KMS-11 (cell line): ENCODE results near the gene CELA2B.

Experiments used
- H2AFZ ChIP-seq: fragments of 200-600 bp; sonication (generic); 2 replicates; pipeline ENCODE4 v1.6.1; 2016; ENCODE audit warnings: antibody characterized with exemption, mixed run types, low read depth
- H3K27ac ChIP-seq: fragments of 200-600 bp; sonication (generic); 2 replicates; pipeline ENCODE4 v1.6.1; 2016; ENCODE audit warnings: mild to moderate bottlenecking, mixed run types
- H3K27me3 ChIP-seq: fragments of 200-600 bp; sonication (generic); 2 replicates; pipeline ENCODE4 v1.6.1; 2017; ENCODE audit warnings: mild to moderate bottlenecking, low read depth, mixed run types, moderate library complexity; ENCODE audit not compliant: insufficient read depth
- H3K36me3 ChIP-seq: fragments of 200-600 bp; sonication (generic); 2 replicates; pipeline ENCODE4 v1.6.1; 2017; ENCODE audit warnings: mild to moderate bottlenecking, mixed run types; ENCODE audit not compliant: insufficient read depth
- H3K4me1 ChIP-seq: fragments of 200-600 bp; sonication (generic); 2 replicates; pipeline ENCODE4 v1.6.1; 2016; ENCODE audit warnings: mild to moderate bottlenecking, low read depth, mixed run types; ENCODE audit not compliant: poor library complexity, severe bottlenecking
- H3K4me2 ChIP-seq: fragments of 200-600 bp; sonication (generic); 2 replicates; pipeline ENCODE4 v1.7.0; 2016; ENCODE audit warnings: mild to moderate bottlenecking, mixed run types
- H3K4me3 ChIP-seq: fragments of 200-600 bp; sonication (generic); IDR thresholded peaks from 2 replicates; pipeline ENCODE4 v1.6.1; 2017; ENCODE audit warnings: low read depth, low read length, mixed read lengths; ENCODE audit not compliant: insufficient read depth
- H3K79me2 ChIP-seq: fragments of 200-600 bp; sonication (generic); 2 replicates; pipeline ENCODE4 v1.6.1; 2016; ENCODE audit warnings: low read depth, mixed run types; ENCODE audit not compliant: insufficient read depth
- H3K9ac ChIP-seq: fragments of 200-600 bp; sonication (generic); 2 replicates; pipeline ENCODE4 v1.6.1; 2016; ENCODE audit warnings: mild to moderate bottlenecking, mixed run types
- H4K20me1 ChIP-seq: fragments of 200-600 bp; sonication (generic); 2 replicates; pipeline ENCODE4 v1.6.1; 2016; ENCODE audit warnings: mild to moderate bottlenecking, mixed run types; ENCODE audit not compliant: insufficient read depth
- TF ChIP-seq, protein P1 (sequence below): fragments of 200-600 bp; sonication (generic); conservative IDR thresholded peaks from 2 replicates; pipeline ENCODE4 v1.6.1; 2017; ENCODE audit warnings: low read depth, mild to moderate bottlenecking, antibody characterized with exemption, low read length, moderate library complexity, mixed read lengths

Gene CELA2B

DNA sequence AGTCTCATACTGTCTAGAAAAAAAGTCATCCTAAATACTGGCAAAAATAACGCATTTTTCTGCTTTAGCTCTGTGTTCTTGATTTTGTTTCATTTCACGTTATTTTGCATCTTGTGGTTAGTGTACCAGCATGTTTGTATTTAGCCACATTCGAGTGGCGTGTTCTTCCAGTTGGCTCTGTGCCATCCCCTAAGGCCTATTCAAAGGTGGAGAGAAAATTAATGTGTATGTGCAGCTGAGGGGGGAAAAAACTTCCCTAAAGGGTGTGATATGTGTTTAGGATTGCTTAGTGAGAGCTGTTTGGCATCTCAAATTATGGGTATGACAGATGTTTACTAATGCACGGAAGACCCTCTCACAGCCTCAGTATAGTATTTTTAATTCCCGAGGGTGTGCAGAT lies 62.9 kb downstream of the CELA2B start:
- H4K20me1 ChIP-seq = no peaks in the 10 kb centered on the region
- H3K36me3 ChIP-seq = no peaks in the 10 kb centered on the region; the same call in 1 of the 2 replicates
- no peak overlapping the region for H3K4me3 ChIP-seq
- TF ChIP-seq, protein P1, sequence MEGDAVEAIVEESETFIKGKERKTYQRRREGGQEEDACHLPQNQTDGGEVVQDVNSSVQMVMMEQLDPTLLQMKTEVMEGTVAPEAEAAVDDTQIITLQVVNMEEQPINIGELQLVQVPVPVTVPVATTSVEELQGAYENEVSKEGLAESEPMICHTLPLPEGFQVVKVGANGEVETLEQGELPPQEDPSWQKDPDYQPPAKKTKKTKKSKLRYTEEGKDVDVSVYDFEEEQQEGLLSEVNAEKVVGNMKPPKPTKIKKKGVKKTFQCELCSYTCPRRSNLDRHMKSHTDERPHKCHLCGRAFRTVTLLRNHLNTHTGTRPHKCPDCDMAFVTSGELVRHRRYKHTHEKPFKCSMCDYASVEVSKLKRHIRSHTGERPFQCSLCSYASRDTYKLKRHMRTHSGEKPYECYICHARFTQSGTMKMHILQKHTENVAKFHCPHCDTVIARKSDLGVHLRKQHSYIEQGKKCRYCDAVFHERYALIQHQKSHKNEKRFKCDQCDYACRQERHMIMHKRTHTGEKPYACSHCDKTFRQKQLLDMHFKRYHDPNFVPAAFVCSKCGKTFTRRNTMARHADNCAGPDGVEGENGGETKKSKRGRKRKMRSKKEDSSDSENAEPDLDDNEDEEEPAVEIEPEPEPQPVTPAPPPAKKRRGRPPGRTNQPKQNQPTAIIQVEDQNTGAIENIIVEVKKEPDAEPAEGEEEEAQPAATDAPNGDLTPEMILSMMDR = no peak
- no peak overlapping the region for H2AFZ ChIP-seq
- H3K9ac ChIP-seq = no peak overlapping the region
- no peaks in the 10 kb centered on the region for H3K27me3 ChIP-seq
- H3K79me2 ChIP-seq = no peaks in the 10 kb centered on the region
- no peak overlapping the region for H3K27ac ChIP-seq
- H3K4me1 ChIP-seq = no peaks in the 10 kb centered on the region
- H3K4me2 ChIP-seq = no peak overlapping the region

DNA sequence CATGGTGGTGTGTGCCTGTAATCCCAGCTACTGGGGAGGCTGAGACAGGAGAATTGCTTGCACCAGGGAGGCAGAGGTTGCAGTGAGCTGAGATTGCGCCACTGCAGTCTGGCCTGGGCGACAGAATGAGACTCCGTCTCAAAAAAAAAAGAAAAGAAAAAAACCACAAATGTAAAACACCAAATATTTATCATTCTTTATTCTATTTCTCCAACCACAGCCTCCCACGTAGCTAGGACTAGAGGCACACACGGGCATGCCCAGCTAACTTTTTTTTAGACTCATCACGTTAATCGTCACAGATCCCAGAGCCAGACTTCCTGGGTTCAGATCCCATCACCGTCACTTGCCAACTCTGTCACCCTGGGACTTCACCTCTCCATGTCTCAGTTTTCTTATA lies 64.3 kb downstream of the CELA2B start:
- H4K20me1 ChIP-seq = no peaks in the 10 kb centered on the region
- H3K36me3 ChIP-seq = no peaks in the 10 kb centered on the region; the same call in 1 of the 2 replicates
- H3K79me2 ChIP-seq = no peaks in the 10 kb centered on the region
- H3K4me1 ChIP-seq = no peaks in the 10 kb centered on the region
- no peak overlapping the region for H3K4me3 ChIP-seq
- H2AFZ ChIP-seq = no peak overlapping the region
- TF ChIP-seq, protein P1 = no peak
- H3K27me3 ChIP-seq = no peaks in the 10 kb centered on the region
- H3K27ac ChIP-seq = no peak overlapping the region
- H3K4me2 ChIP-seq = no peak overlapping the region
- no peak overlapping the region for H3K9ac ChIP-seq
